CD1c-positive myeloid dendritic cell (primary cell): ENCODE results near the gene CEBPG.
A peak's percentile ranks its signal among the peaks of the same experiment; 100 is the strongest.

Experiments used
- DNase-seq: peaks from one replicate; pipeline ENCODE4 v3.0.0-alpha.2; 2016; ENCODE audit errors: extremely low spot score

Gene CEBPG

GRCh38 chr19:33405553-33406461 lies 32.3 kb downstream of the CEBPG start:
- DNase-seq = peak; percentile 55

GRCh38 chr19:33406521-33407139 lies 33.1 kb downstream of the CEBPG start:
- peak; percentile 77 for DNase-seq

GRCh38 chr19:33407140-33407551 lies 33.6 kb downstream of the CEBPG start:
- no peak for DNase-seq

- peak; percentile 49 for DNase-seq
Observed at GRCh38 chr19:33407716-33408115, 34.2 kb downstream of the CEBPG start.

- DNase-seq = no peak
Observed at GRCh38 chr19:33408116-33408515, 34.6 kb downstream of the CEBPG start.

GRCh38 chr19:33408538-33409434 lies 35.3 kb downstream of the CEBPG start:
- no peak for DNase-seq

GRCh38 chr19:33409906-33410685 lies 36.6 kb downstream of the CEBPG start:
- no peak for DNase-seq

GRCh38 chr19:33410915-33411401 lies 37.4 kb downstream of the CEBPG start:
- DNase-seq = no peak

- no peak for DNase-seq
Observed at GRCh38 chr19:33411621-33412180, 38.2 kb downstream of the CEBPG start.

GRCh38 chr19:33412601-33413425 lies 39.3 kb downstream of the CEBPG start:
- DNase-seq = no peak

- DNase-seq = no peak
Observed at GRCh38 chr19:33413426-33413725, 39.9 kb downstream of the CEBPG start.

GRCh38 chr19:33413868-33414666 lies 40.6 kb downstream of the CEBPG start:
- DNase-seq = no peak

GRCh38 chr19:33414667-33415605 lies 41.4 kb downstream of the CEBPG start:
- no peak for DNase-seq

- DNase-seq = peak; percentile 37
Observed at GRCh38 chr19:33416307-33417215, 43.1 kb downstream of the CEBPG start.

GRCh38 chr19:33417751-33418150 lies 44.2 kb downstream of the CEBPG start:
- no peak for DNase-seq

GRCh38 chr19:33418461-33418860 lies 45.0 kb downstream of the CEBPG start:
- no peak for DNase-seq
